SU-DHL-6 (cell line): ENCODE measurements around the gene GANAB.
"Not testable (repeated sequence)": the region's sequence is repeated elsewhere in the genome, so short reads cannot be mapped to it uniquely, and the experiment has no call there.

Source experiments
- H2AFZ ChIP-seq: fragments of 200-600 bp; sonication (generic); 2 replicates; pipeline ENCODE4 v1.6.1; 2014; ENCODE audit warnings: low read depth, mild to moderate bottlenecking, moderate library complexity, mixed read lengths, antibody characterized with exemption, low read length; ENCODE audit not compliant: severe bottlenecking
- H3F3A ChIP-seq: fragments of 200-600 bp; shearing (Covaris generic); 2 replicates; pipeline ENCODE4 v1.6.0; 2016; ENCODE audit warnings: antibody characterized with exemption, mild to moderate bottlenecking; ENCODE audit not compliant: insufficient read depth
- H3K27ac ChIP-seq: fragments of 200-600 bp; sonication (generic); 2 replicates; pipeline ENCODE4 v1.5.1; 2016; ENCODE audit warnings: low read depth, mild to moderate bottlenecking, low read length, moderate library complexity, mixed read lengths
- H3K27me3 ChIP-seq: fragments of 200-600 bp; sonication (generic), shearing (Covaris generic); 2 replicates; pipeline ENCODE4 v1.6.0; 2014; ENCODE audit warnings: mild to moderate bottlenecking, low read length
- H3K36me3 ChIP-seq: fragments of 200-600 bp; sonication (generic); 2 replicates; pipeline ENCODE4 v1.6.1; 2014; ENCODE audit warnings: mild to moderate bottlenecking, low read length, mixed read lengths
- H3K4me2 ChIP-seq: fragments of 300-600, 200-600 bp; shearing (Covaris generic), sonication (generic); 2 replicates; pipeline ENCODE4 v1.6.0; 2014; ENCODE audit warnings: low read length, low read depth, mild to moderate bottlenecking; ENCODE audit not compliant: poor library complexity, severe bottlenecking
- H3K4me3 ChIP-seq: fragments of 200-600 bp; sonication (generic); 2 replicates; pipeline ENCODE4 v1.5.1; 2014; ENCODE audit warnings: antibody characterized with exemption, low read length, mild to moderate bottlenecking, mixed read lengths; ENCODE audit not compliant: insufficient read depth, poor library complexity, severe bottlenecking
- H3K79me2 ChIP-seq: fragments of 200-600 bp; sonication (generic); 2 replicates; pipeline ENCODE4 v1.6.1; 2014; ENCODE audit warnings: mild to moderate bottlenecking, low read length, moderate library complexity; ENCODE audit not compliant: insufficient read depth
- H3K9ac ChIP-seq: fragments of 200-600 bp; sonication (generic); 2 replicates; pipeline ENCODE4 v1.7.0; 2014; ENCODE audit warnings: mild to moderate bottlenecking, low read length
- H3K9me2 ChIP-seq: fragments of 200-600 bp; sonication (generic); replicated peaks from 2 replicates; pipeline ENCODE4 v1.6.1; 2014; ENCODE audit warnings: low read length; ENCODE audit not compliant: insufficient read depth
- H3K9me3 ChIP-seq: fragments of 200-600 bp; sonication (generic); 2 replicates; pipeline ENCODE4 v1.6.1; 2014; ENCODE audit warnings: low read length, mixed read lengths; ENCODE audit not compliant: insufficient read depth
- H4K20me1 ChIP-seq: fragments of 200-600 bp; sonication (generic); 2 replicates; pipeline ENCODE4 v1.6.1; 2014; ENCODE audit warnings: low read depth, mild to moderate bottlenecking, antibody characterized with exemption, low read length, moderate library complexity, mixed read lengths
- EZH2phosphoT487 ChIP-seq: fragments of 200-600 bp; sonication (generic), shearing (Covaris generic); conservative IDR thresholded peaks from 2 replicates; pipeline ENCODE4 v1.6.1; 2018; ENCODE audit warnings: mild to moderate bottlenecking, antibody characterized with exemption, low read length, moderate library complexity, mixed read lengths
- TF ChIP-seq, protein P1 (sequence below): fragments of 200-600 bp; sonication (generic); IDR thresholded peaks from one replicate; pipeline ENCODE4 v1.5.1; 2017; ENCODE audit warnings: antibody characterized with exemption, mild to moderate bottlenecking, low read length, moderate library complexity; ENCODE audit not compliant: insufficient read depth, poor library complexity, severe bottlenecking

GANAB gene

DNA sequence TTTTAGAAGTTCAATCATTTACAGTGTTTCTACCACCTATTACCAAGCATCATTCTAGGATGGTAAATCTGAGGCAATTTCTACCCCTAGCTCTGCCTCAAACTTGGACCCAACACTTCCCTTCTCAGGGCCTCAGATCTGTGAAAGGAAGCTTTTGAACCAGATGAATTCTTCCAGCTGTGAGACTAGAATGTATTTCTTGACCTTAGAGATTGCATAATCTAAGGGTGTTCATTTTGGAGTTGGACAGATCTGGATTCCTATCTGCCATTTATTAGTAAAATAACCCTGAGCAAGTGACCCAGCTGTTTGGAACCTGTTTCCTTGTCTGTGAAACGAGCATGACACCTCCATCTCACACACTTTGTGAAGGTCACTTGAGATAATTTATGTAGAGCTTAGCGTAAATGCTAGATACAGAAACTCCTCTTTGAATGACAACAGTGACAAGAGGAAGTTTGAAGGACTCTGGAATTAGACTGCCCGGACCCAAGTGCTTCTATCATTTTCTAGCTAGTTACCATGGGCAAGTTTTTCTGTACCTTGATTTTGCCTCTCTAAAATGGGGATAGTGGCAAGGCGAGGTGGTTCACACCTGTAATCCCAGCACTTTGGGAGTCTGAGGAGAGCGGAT, 10.5 kb upstream of the GANAB start:
- Histone ChIP-seq H3K27me3 (no peaks in the 10 kb centered on the region), H3K27ac (no peak overlapping the region), H3K9ac (no peak overlapping the region), H4K20me1 (no peaks in the 10 kb centered on the region), H3K4me3 (no peak overlapping the region), H3K4me2 (no peak overlapping the region), H3F3A (peaks cover 18% of the 10 kb centered on the region), H2AFZ (no peak overlapping the region), H3K36me3 (no peaks in the 10 kb centered on the region), H3K9me2 (no peaks in the 10 kb centered on the region), H3K79me2 (peaks cover 12% of the 10 kb centered on the region), H3K9me3 (no peaks in the 10 kb centered on the region)
- TF ChIP-seq, protein P1, sequence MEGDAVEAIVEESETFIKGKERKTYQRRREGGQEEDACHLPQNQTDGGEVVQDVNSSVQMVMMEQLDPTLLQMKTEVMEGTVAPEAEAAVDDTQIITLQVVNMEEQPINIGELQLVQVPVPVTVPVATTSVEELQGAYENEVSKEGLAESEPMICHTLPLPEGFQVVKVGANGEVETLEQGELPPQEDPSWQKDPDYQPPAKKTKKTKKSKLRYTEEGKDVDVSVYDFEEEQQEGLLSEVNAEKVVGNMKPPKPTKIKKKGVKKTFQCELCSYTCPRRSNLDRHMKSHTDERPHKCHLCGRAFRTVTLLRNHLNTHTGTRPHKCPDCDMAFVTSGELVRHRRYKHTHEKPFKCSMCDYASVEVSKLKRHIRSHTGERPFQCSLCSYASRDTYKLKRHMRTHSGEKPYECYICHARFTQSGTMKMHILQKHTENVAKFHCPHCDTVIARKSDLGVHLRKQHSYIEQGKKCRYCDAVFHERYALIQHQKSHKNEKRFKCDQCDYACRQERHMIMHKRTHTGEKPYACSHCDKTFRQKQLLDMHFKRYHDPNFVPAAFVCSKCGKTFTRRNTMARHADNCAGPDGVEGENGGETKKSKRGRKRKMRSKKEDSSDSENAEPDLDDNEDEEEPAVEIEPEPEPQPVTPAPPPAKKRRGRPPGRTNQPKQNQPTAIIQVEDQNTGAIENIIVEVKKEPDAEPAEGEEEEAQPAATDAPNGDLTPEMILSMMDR, result no peak
- TF ChIP-seq EZH2phosphoT487, result no peak

DNA sequence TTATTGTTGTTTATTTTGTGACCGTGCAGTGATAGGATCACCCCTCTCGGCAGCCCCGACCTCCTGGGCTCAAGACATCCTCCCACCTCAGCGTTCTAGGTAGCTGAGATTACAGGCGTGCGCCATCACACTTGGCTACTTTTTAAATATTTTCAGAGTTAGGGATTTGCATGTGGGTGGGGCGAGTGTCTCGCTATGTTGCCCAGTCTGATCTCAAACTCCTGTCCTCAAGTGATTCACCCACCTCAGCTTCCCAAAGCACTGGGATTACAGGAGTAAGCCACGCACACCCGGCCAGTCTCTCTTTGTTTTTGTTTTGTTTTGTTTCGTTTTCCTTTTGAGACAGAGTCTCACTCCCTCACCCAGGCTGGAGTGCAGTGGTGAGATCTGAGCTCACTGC, 7.9 kb upstream of the GANAB start:
- no peaks in the 10 kb centered on the region for H3K36me3 ChIP-seq
- peaks cover 23% of the 10 kb centered on the region for H3K79me2 ChIP-seq
- no peaks in the 10 kb centered on the region for H3K27me3 ChIP-seq
- H2AFZ ChIP-seq, result peak overlapping the region; percentile 10
- peaks cover 15% of the 10 kb centered on the region; the same call in 1 of the 2 replicates for H3F3A ChIP-seq
- no peak overlapping the region for H3K4me3 ChIP-seq
- peak overlapping the region; percentile 98 for H3K4me2 ChIP-seq
- no peak overlapping the region for H3K27ac ChIP-seq
- H3K9ac ChIP-seq, result no peak overlapping the region
- H3K9me2 ChIP-seq, result no peaks in the 10 kb centered on the region
- no peaks in the 10 kb centered on the region for H4K20me1 ChIP-seq
- TF ChIP-seq, protein P1, result no peak
- TF ChIP-seq EZH2phosphoT487, result no peak
- no peaks in the 10 kb centered on the region for H3K9me3 ChIP-seq

DNA sequence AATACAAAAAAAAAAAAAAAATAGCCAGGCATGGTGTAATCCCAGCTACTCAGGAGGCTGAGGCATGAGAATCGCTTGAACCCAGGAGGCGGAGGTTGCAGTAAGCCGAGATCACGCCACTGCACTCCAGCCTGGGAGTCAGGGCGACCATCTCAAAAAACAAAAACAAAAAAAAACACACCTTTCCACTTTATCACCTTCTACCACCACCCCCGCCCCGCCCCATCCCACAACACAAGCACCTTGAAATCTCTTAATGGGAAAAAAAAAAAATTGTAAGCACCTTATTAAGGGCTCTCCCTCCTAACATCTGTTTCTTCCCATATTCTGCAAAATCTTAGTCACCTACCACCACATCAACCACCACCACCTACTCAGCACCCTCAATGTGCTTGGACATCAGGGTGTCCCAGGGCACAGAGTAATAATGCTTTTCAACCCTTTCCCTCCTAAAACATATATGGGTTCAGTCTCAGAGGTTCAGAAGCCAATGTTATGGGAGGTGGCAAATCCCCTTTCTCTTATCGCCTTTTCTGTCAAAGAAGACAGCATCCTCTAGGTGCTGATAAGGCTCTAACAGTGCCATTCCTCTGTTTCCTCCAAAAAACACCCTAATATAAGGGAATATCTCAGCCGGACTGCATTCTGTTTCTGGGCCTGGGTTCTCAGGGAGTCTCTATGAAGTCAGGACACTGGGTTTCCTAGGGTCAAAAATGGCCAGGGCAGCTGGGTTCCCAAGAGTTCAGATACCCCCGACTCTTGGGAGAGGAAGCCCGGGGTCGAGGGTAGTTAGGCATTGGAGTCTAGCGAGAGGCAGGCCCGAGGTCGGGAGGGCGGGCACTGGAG, 6.0 kb upstream of the GANAB start:
- H3K4me2 ChIP-seq, result peak overlapping the region; percentile 98
- peak overlapping the region; percentile 99 for H2AFZ ChIP-seq
- H3K27ac ChIP-seq, result peak overlapping the region; percentile 64
- H3K27me3 ChIP-seq, result no peaks in the 10 kb centered on the region
- peak overlapping the region; percentile 98 for H3K9ac ChIP-seq
- no peaks in the 10 kb centered on the region for H3K9me2 ChIP-seq
- no peak for TF ChIP-seq EZH2phosphoT487
- TF ChIP-seq, protein P1, result no peak
- peak overlapping the region; percentile 100 for H3K4me3 ChIP-seq
- H3F3A ChIP-seq, result peaks cover 18% of the 10 kb centered on the region
- no peaks in the 10 kb centered on the region for H3K9me3 ChIP-seq
- no peaks in the 10 kb centered on the region for H4K20me1 ChIP-seq
- no peaks in the 10 kb centered on the region for H3K36me3 ChIP-seq
- peaks cover 23% of the 10 kb centered on the region for H3K79me2 ChIP-seq

DNA sequence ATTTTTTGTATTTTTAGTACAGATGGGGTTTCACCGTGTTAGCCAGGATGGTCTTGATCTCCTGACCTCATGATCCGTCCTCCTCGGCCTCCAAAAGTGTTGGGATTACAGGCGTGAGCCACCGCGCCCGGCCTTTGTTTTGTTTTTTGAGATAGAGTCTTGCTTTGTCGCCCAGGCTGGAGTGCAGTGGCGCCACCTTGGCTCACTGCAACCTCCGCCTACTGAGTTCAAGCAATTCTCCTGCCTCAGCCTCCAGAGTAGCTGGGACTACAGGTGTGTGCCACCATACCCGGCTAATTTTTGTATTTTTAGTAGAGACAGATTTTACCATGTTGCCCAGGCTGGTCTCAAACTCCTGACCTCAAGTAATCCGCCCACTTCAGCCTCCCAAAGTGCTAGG, 3.9 kb upstream of the GANAB start:
- not testable (repeated sequence) for H3K27ac ChIP-seq, H3K9me2 ChIP-seq, H3K9me3 ChIP-seq, H3K4me2 ChIP-seq, H3K4me3 ChIP-seq, H3K9ac ChIP-seq, H3F3A ChIP-seq, H4K20me1 ChIP-seq, H3K27me3 ChIP-seq, H2AFZ ChIP-seq, H3K36me3 ChIP-seq
- H3K79me2 ChIP-seq, result peaks cover 33% of the 10 kb centered on the region
